NCI-H345 treated with DMSO at 0.1 percent for 48 hours (cell line): ENCODE measurements around the gene GPC1.
A peak's percentile ranks its signal among the peaks of the same experiment; 100 is the strongest.

Experiments used
- DNase-seq: peaks from one replicate; lab custom pipeline; 2025; ENCODE audit not compliant: unreplicated experiment; lab: John Stamatoyannopoulos, UW

The GPC1 gene

DNA sequence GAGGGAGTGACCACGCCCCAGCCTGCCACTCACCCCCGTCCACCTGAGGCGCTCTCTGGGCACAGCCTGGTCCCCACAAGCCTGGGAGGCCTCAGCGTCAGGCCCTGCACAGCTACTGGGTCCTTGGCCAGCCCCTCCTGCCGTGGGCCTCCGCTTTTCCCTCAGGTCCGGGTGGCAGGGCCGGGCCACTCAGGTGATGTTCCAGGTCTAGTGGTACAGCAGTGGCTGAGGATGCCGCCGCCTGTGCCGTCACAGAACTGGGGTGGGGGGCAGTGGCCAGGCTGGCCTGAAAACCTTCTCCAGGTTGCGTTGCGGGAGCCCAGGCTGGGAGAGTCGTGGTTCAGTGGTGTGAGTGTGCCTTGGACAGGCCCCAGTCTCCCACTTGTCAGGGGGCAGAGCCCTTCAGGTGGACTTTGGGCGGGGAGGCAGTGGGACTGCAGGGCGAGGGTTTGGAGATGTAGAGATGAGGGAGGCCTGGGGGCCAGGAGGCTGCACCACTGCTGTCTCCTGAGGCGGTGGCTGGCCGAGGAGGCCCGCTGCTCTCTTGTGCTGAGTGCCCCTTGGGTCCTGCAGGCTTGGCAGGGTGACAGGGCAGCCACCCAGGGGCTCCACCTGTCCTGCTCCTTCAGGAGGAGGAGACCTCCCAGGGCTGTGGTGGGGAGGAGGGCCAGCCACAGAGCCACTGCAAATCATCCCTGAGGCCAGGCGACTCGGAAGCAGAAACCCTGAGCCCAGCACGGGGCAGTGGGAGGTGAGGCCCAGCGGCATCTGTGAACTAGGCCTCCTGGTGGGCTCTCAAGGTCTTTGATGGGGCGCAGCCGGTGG lies 7.6 kb downstream of the GPC1 start:
- no peak for DNase-seq

DNA sequence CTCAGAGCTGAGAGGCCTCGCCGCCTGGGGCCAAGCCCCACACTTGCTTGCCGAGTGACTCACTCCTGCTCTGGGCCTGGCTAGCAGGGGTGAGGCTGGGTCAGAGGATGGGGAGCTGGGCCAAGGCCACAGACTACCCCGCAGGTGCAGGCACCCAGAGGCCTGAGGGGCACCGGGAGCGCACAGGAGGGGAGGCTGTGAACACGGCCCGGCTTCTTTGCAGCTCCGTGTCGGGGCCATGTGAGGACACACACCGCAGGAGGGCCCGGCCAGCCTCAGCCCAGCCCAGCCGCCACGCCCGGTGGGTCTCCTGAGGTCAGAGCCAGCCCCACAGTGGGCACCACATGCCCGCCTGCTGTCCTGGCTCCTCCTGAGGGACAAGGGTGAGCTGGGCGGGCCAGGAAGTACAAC lies 8.4 kb downstream of the GPC1 start:
- no peak for DNase-seq

DNA sequence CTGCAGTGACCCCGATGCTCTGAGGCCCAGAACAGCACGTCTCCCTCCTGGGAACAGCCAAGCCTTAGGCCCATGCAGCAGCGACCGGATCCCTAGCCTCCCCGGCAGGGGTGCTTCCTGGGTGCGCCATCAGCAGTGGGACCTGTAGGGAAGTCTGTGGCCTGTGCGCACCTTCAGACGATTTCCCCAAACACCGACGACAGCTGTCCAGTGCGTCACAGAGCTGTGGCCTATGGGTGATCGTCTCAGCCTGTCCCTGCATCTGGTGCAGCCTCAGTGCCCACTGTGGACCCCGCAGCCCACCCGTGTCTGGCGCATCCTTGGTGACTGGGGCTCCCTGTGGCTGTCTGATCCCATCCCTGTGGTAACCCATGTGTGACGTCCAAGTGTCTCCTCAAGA lies 9.0 kb downstream of the GPC1 start:
- DNase-seq, result no peak

DNA sequence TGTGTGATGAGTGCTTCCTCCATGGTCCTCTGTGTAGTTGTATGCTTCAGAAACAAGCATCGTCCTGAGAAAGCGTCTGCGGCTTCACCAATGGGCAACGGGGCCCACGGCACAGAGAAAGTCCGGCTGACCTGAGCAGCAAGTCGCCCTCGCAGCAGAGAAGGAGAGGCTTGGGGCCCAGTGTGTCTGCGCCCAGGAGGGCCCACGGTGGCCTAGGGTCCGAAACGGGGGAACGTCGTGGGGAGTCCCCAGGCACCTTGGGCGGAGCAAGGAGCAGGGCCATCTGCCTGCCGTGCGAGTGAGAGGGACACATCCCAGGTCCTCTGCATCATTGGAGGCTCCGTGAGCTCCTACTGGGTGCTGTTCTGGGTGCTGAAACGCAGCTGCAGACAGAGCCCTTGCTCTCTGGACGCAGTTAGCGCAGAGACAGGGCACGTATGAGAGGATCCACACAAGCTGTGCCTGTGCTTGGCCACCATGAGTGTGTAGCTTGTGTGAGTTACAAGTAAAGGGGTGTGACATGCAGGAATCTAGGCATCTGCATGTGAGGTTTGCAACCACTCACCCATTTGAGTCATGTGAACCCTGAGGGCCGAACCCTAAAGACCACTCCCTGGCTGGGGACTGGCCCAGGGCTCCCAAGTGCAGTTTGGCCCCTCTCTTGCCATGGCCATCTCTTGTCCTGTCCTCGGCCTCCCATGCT lies 10.6 kb downstream of the GPC1 start:
- no peak for DNase-seq

DNA sequence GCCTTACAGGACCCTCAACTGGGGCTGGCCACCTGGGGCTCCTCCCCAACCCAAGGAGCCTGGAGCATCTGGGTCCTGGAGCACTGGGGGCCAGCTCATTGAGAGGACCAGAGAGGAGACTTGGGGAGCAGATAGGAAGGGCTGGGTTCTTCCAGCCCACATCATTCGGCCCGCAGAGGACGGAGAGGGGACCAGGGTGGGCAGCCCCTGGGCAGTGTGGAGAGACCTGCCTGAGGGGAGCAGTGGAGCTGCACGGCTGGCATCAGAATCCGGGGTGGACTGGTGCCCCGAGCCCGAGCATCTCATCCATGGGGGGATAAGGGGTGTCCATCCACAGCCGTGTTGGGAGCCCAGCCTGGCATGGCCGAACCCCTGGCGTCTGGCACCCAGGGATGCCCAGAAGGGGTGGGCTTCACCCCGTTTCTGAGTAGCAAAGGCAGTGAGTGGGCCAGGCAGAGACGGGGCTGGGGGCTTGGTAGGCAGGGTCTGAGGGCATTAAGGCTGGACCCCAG lies 11.3 kb downstream of the GPC1 start:
- no peak for DNase-seq

DNA sequence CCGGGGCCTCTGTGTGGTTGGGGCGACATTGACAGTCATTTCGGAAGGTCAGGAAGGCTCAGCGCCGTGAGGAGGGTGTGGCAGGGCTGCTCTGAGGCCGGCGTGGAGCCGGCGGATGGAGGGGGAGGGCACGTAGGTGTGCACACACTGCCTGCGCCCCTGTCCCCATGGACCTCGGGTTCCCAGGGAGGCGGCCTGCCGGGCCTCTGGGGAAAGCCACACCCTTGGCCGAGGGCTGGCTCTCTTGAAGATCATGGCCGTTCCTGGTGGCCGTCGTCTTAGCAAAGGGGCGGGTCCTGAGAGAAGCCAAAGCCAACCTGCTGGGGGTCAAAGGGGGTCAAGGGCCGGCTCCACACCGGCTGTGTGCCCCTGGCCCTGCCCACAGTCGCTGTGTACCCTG lies 11.9 kb downstream of the GPC1 start:
- no peak for DNase-seq

DNA sequence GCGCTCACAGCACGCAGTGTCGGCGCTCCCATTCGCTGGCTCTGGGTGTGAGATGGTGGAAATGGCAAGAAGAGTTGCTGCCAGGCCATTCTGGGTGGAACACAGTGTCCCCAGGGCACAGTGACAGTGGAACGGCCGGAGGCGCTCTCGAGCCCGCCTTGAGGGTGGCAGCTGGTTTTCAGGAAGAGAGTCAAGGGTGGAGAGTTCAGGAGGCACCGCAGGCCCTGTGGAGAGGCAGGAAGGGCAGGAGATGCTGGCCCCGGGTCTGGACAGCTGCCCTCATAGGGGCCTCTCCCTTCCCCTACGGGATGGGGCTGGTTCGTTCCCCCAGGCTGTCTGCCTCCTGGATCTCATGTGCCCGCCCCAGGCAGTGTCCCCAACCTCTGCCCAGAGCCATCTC lies 12.5 kb downstream of the GPC1 start:
- DNase-seq, result no peak

DNA sequence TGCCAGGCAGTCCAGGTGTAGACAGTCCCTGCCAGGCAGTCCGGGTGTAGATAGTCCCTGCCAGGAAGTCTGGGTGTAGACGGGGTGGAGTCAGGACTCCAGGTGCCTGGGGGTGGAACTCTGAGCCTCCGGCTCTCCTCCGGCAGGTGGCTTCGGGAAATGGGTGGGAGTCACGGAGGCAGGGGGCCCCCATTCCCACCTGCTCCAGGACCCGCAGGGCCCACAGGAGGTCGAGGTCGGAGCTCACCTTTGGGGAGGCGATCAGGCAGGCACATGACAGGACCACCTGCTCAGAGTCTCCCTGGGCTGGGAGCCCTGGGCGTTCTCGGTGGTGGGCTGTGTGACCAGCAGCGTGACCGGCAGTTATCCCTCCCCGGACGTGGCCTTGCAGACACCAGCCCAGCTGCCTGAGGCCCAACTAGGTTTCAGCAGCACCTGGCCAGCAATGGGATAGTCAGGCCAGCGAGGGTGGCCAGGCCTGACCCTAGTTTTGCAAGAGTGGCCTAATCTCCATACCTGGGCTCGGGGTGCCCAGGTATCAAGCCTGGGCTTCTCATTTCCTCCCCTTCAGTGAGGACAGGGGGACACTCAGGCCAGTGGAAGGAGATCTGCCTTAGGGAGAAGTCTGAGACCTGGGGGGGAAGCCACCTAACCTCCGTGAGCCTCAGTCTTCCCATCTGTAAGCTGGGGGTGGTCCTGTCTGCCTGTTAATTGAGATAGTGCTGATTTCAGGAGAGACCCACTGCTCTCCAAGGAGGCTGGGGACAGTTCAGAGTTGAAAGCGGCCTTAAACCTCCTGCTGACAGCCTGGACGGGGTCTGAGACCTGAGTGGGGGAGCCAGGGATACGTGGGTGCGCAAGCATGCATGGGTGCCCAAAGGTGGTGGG lies 13.2 kb downstream of the GPC1 start:
- DNase-seq, result no peak

DNA sequence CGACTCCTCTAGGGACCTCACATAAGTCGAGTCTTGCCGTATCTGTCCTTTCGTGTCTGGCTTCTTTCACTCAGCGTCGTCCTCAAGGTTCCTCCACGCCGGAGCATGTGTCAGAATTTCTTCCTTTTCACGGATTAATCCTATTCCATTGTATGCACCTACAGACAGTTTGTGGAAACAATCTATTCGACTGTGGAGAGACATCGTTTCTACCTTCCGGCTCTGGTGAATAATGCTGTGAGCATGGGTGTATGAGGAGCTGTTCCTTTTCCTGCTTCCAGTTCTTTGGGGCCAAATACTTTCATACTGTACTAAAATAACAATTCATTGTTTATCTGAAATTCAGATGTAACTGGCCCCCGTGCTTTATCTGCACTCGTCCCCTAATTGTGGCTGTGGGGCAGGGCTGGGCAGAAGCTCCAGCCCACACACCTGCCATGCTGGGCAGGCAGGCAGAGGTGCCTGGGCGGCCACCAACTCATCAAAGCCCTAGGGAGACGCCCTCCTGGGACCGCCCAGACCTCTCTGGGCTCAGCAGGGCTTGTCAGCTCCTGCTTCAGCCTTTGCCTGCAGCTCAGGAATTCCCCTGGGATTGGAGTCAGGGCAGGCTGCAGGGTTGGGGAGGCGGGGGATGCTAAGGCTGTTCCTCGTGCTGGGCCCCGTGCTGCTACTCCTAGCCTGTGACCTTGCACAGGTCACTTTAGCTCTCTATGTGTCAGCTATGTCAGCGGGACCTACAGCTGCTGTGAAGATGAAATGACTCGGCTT lies 14.5 kb downstream of the GPC1 start:
- DNase-seq, result peak; percentile 84

DNA sequence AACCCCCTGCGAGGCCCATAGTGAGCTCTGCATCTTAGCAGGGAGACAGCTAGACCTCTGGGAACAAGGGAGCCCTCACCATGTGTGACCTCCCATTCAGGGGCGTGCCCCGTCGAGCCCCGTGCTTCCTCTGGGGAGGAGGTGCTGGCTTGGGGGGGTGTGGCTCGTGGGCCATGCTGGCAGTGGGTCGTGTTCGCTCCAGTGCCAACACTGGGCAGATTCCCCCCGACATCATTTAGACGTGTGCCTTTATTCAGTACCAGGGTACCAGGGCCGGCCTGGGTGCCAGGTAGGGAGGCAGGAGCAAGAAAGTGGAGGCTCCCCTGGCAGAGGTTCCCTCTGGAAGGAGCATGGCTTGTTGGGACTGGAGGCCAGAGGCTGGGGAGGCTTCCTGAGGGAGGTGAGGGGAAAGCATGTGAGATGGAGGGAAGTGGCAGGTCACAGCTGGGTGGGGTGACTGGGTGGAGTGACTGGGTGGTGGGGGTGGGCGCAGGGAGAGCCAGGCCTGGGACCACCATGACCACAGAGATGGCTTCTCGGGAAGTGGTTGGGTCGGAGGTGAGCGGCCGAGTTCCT lies 15.2 kb downstream of the GPC1 start:
- DNase-seq, result no peak

DNA sequence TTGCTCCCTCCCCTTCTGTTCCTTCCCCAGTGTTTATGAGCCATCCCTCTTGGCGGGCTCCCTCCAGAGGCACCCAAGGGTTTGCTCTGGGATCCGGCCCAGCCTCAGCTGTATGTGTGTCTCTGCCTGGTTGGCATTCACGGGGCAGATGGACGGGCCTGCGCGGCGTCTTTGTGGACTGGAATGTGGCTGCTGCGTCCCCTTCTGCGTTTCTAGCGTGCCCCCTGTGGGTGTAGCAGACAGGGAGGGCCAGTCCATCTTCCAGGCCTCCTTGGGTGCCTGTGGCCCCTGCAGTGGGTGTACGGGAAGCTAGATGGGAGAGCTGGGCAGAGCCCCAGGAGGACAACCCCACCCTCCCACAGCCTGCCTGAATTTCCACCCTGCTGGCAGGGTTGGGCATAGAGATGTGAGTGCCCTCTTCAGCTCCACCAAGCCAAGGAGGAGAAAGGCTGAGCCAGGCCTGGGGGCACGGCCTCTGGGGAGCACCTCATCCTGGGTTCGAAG lies 15.7 kb downstream of the GPC1 start:
- DNase-seq, result no peak

DNA sequence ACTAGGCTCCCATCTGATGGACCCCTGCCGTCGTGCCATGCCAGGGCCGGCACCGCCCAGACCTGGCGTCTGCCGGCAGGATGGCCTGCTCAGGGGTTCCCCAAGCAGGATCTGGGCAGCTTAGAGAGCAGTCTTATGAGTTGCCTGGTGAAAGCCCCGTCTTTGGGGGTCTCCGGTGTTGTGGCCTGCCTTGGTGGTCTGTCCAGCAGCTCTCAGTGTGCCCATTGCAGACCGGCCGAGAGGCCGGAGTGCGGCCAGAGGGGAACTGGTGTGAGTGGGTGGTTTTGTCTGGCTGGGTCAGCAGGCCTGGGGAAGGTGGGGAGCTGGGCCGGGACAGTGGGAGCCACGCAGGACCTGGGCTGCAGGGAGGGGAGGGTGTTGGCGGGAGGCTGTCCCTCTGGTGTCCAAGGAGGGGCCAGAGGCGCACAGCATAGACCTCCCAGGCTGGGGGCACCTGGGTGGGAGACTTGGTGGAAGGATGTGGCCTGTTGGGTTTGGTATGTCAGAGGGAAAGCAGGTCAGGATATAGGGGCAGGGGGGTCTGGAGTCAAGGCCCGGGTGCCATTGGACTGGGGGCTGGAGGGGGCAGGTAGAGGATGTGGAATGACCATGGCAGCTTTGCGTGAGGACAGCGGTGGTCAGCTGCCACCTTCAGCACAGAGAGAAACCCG lies 16.5 kb downstream of the GPC1 start:
- DNase-seq, result no peak

DNA sequence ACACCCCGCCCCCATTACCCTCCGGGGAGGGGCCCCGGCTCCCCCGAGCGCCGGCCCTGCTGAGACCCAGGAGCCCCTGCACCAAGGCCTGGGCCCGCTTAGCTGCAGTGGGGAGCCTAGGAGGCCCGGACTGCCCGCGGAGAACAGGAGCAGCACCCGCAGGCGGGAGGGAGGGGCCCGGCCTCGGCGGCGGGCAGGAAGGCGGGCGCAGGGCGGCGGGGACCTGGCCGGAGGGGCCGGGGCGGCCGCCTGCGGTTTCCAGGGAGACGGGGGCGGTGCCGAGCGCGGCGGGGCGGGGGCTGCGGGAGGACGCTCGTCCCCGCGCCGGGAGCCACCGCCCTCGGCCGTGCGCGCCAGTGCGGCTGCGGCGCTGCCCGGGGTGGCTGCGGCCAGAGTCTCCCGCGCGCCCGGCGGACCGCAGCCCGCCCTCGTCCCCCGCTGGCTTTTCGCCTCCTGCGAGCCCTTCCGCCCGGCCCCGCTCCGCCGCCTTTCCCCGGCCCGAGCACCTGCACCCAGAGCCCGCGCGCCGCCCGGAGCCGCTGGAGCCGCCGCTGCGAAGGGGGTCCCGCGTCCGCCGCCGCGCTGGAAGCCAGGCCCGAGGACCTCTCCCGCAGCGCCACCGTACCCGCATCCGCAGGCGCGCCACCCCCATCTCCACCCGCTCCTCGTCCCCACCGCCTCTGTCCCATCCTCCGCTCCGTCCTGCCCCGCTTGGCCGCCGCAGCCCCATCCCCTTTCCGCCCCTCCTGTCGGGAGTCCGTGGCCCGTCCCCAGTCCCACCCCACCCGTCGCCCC lies 17.2 kb downstream of the GPC1 start:
- DNase-seq, result peak; percentile 32

DNA sequence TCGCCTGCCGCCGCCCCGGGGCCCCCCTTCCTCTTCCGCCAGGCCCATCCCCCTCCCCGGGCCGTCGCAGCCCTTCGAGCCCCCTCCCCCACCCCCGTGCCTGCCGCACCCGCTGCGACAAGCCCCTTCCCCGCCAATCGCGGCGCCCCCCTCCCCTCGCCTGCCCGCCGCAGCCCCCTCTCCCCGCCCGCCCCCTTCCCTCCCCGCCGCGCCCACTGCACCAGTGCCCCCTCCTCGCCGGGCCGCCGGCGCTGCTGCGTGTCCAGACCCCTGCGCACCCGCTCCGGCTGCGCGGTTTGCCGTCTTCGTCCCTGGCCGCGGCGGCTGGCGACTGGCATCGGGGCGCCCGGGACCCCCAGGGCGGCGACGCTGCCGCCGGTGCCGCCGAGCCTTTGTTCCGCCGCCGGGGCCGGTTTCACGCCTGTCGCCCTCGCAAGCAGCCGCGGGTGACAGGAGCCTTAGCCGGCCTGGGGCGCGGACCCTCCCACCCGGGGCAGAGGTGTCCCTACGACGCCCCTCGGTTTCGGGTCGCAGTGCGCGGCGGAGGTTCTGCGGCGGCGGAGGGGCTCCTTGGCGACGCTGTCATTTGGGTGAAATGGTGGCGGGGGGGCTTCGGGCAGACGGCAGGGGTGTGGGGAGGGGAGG lies 18.1 kb downstream of the GPC1 start:
- no peak for DNase-seq

DNA sequence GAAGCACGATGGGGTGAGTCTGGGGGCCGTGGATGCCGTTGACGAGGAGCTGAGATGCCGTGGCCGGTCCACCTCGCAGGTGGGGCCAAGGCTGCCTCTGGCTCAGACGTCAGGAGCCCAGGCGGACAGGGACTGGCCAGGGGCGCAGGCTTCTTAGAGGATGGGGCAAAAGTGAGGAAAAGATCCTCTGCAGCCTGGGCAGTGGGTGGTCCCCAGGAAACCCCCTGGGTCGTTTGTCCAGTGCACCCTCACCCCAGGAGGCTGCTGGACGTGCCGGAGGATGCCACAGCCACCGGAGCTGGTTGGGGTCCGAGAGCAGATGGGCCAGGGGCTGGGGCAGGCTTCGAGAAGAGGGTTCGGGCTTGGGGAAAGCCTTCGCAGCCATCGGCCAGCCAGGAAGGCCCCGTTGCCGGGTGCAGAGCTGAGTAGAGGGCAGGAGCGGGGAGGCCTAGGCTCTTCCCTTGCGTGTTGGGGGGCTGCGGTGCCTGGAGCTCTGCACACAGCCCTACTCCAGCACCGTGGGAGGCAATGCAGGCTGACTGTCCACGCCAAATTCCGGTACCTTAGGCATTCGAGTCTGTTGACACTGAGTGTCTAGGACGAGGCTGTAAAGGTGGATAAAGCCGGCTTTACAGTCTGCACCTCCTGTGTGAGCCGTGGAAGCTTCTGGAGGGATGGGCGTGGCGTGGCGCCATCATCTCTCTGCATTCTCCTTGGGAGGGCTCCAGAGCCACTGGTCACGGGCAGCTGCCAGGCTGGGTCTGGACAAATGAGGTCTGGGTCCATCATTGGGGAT lies 18.8 kb downstream of the GPC1 start:
- DNase-seq, result no peak

DNA sequence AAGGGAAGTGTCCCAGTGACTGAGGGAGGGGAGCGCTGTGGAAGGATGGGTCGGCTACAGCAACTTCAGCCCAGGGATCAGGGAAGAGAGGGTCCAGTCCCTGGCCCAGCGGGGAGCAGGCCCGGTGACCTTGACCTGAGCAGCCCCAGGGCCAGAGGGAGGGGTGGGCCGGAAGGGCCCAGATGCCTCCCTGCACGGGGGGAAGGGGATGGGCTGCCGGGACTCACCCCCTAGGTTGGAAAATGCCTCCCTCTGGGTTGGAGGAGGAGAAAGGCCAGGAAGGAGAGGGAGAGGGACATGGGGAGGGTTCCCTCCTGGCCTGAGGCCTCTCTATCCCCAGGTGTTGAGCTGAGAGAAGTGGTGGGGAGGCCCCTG lies 19.8 kb downstream of the GPC1 start:
- no peak for DNase-seq

DNA sequence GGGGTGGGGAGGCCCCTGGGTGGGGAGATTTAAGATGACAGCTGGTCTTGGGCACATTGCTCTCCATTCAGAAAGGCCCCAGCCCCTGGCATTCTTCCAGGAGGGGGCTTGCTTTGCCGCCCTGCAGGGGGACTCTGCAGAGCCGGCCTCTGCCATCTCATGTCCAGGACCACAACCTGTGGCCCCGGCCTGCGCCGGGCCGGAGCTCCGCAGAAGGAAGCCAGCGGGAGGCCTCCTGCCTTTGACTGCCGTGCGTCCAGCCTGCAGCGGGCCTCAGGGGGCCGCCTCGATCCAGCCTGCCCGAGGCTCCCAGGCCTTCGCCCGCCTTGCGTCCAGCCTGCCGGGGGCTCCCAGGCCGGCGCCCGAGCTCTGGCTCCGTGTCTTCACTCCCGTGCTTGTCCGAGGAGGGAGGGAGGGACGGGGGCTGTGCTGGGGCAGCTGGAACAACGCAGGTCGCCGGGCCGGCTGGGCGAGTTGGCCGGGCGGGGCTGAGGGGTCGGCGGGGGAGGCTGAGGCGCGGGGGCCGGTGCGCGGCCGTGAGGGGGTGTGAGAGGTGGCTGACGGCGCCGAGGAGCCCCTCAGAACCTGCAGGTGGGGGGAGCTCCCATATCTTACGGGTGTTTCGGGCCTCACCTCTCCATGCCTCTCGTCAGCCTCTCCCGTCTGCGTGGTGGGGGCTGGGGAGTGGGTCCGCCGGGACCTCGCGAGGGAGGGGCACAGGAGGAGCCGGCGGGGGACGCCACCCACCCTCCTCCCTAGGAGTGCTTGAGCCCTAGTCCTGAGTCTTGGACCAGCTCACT lies 20.4 kb downstream of the GPC1 start:
- no peak for DNase-seq
